Activated naive CD8-positive, alpha-beta T cell (primary cell): ENCODE measurements around the gene RBM3.

Experiments
- H3K27ac Mint-ChIP-seq: one replicate; pipeline ENCODE4 v1.8.0; 2021; ENCODE audit warnings: mixed read lengths
- H3K27me3 Mint-ChIP-seq: one replicate; pipeline ENCODE4 v1.8.0; 2021; ENCODE audit warnings: mixed read lengths
- H3K36me3 Mint-ChIP-seq: one replicate; pipeline ENCODE4 v1.8.0; 2021; ENCODE audit warnings: mixed read lengths
- H3K4me1 Mint-ChIP-seq: one replicate; pipeline ENCODE4 v1.8.0; 2021; ENCODE audit warnings: low read depth, mixed read lengths
- H3K4me3 Mint-ChIP-seq: one replicate; pipeline ENCODE4 v1.8.0; 2021; ENCODE audit warnings: mild to moderate bottlenecking, mixed read lengths
- H3K9me3 Mint-ChIP-seq: one replicate; pipeline ENCODE4 v1.8.0; 2021; ENCODE audit warnings: low read depth, mixed read lengths

Gene RBM3

DNA sequence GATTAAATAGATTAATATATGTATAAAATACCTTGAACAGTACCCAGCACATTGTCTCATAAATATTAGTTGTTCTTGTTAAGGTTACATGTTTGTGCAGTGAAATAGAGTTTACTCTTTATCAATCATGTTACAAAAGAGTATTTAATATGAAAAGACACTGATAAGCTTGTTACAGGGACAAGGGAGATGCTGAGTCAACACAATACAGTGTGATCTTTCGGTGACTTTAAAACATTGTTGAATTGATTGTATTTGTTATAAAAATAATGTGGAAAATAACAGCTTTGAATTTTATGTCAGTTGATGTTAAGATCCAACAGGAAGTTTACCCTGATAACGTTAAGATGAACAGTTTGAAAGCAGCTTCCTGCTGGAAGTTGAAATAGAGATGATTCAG is 21.6 kb downstream of the RBM3 start:
- Mint-ChIP-seq H3K36me3 (no peaks in the 10 kb centered on the region), H3K4me1 (peaks cover 8% of the 10 kb centered on the region), H3K27me3 (no peaks in the 10 kb centered on the region), H3K9me3 (no peaks in the 10 kb centered on the region), H3K4me3 (no peak overlapping the region), H3K27ac (no peak overlapping the region)

DNA sequence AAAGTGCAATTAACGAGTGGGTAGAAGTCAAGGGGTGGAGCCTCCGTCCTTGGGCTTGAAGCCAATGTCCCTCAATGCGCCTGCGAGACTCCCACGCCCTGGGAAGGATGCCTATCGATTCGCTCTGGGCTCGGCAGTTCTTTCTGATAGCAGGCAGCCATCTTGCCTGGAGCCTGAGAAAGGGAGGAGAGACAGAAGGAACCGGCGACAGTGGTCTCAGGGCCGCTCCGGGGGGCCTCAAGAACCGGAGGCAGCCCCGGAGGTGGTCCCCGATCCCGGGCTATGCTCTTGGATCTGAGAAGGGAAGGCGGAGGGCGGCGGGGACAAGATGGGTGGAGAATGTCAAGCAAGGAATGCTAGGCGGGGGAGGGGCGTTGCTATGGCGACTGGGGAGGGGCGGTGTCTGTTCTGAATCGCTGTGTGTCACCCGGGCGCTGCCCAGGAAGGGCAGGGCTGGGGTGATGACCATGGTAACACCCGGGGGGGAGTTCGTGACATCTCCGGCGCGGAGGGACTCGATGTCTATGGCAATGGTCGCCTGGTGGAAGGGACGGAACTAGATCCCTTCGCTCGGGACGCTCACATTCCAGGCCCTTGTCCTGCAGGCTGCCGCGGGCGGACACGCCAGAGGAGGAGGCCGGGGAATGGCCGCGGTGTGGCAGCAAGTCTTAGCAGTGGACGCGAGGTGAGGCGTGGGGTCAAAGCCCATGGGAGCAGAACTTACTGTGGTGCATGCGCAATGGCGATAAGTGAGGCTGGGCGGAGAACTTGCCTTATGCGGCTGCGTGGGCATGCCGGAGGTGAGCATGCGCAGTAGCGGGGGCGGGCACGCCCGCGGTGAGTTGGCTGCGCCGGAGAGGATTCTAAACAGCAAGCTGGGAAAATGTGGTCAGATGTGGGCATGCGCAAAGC is 23.3 kb downstream of the RBM3 start, which contains the start of gene WDR13:
Gene WDR13 (plus strand): TSS at position 140 of the 912 bp plus-strand sequence. CDS start 505 bp downstream, at position 645.
- Mint-ChIP-seq H3K9me3 (no peaks in the 10 kb centered on the region), H3K36me3 (no peaks in the 10 kb centered on the region), H3K4me1 (peaks cover 8% of the 10 kb centered on the region), H3K27me3 (no peaks in the 10 kb centered on the region), H3K4me3 (peak within 1 kb of the TSS; percentile 97), H3K27ac (peak within 1 kb of the TSS; percentile 98)

DNA sequence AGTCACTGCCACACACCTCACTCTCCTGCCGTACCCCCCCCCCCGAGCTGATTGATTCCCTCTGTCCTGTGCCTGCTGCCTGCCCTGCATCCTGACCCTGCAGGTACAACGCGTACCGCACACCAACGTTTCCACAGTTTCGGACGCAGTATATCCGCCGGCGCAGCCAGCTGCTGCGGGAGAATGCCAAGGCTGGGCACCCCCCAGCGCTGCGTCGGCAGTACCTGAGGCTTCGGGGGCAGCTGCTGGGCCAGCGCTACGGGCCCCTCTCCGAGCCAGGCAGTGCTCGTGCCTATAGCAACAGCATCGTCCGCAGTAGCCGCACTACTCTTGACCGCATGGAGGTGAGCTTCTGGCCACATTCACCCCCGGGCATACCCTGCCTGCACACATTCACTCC is 24.3 kb downstream of the RBM3 start:
- H3K9me3 Mint-ChIP-seq, result no peaks in the 10 kb centered on the region
- peaks cover 8% of the 10 kb centered on the region for H3K4me1 Mint-ChIP-seq
- no peak overlapping the region for H3K27ac Mint-ChIP-seq
- no peaks in the 10 kb centered on the region for H3K27me3 Mint-ChIP-seq
- H3K4me3 Mint-ChIP-seq, result peak overlapping the region; percentile 97
- no peaks in the 10 kb centered on the region for H3K36me3 Mint-ChIP-seq

- Mint-ChIP-seq H3K4me3 (no peak overlapping the region), H3K27me3 (no peaks in the 10 kb centered on the region), H3K36me3 (no peaks in the 10 kb centered on the region), H3K4me1 (peaks cover 8% of the 10 kb centered on the region), H3K27ac (no peak overlapping the region), H3K9me3 (no peaks in the 10 kb centered on the region)
Observed at GRCh38 chrX:48599341-48599740, 25.1 kb downstream of the RBM3 start.

DNA sequence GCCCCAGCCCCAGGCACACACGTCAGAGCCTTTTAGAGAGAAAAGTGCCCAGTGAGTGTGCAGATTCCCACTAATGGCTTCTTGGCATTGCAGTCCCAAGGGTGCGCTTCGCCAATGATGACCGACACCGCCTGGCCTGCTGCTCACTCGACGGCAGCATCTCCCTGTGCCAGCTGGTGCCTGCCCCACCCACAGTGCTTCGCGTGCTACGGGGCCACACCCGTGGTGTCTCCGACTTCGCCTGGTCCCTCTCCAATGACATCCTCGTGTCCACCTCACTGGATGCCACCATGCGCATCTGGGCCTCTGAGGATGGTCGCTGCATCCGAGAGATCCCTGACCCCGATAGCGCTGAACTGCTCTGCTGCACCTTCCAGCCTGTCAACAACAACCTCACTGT is 25.9 kb downstream of the RBM3 start:
- Mint-ChIP-seq H3K9me3 (no peaks in the 10 kb centered on the region), H3K36me3 (no peaks in the 10 kb centered on the region), H3K4me3 (no peak overlapping the region), H3K27me3 (no peaks in the 10 kb centered on the region), H3K4me1 (peaks cover 8% of the 10 kb centered on the region), H3K27ac (no peak overlapping the region)

DNA sequence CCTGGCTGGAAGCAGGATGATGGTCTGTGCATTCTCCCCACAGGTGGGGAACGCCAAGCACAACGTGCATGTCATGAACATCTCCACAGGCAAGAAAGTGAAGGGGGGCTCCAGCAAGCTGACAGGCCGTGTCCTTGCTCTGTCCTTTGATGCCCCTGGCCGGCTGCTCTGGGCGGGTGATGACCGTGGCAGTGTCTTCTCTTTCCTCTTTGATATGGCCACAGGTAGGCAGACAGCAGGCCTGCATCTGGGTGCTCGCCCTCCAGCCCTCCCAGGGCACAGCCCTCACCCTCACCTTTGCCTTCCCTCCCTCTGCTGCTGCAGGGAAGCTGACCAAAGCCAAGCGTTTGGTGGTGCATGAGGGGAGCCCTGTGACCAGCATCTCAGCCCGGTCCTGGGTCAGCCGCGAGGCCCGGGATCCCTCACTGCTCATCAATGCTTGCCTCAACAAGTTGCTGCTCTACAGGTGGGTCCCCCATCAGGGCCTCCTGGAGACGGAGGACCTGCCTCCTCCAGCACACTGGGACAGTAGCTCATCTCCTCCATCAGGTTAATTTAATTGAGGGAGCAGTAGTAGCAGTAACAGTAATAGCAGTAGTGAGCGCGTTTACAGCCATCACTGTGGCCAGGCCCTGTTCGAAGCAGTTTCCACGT is 27.6 kb downstream of the RBM3 start:
- no peak overlapping the region for H3K4me3 Mint-ChIP-seq
- no peaks in the 10 kb centered on the region for H3K27me3 Mint-ChIP-seq
- peaks cover 8% of the 10 kb centered on the region for H3K4me1 Mint-ChIP-seq
- no peaks in the 10 kb centered on the region for H3K36me3 Mint-ChIP-seq
- H3K9me3 Mint-ChIP-seq, result no peaks in the 10 kb centered on the region
- H3K27ac Mint-ChIP-seq, result no peak overlapping the region

GRCh38 chrX:48604701-48605100 is 30.4 kb downstream of the RBM3 start:
- no peaks in the 10 kb centered on the region for H3K4me1 Mint-ChIP-seq
- H3K27ac Mint-ChIP-seq, result no peak overlapping the region
- H3K27me3 Mint-ChIP-seq, result no peaks in the 10 kb centered on the region
- no peak overlapping the region for H3K4me3 Mint-ChIP-seq
- no peaks in the 10 kb centered on the region for H3K9me3 Mint-ChIP-seq
- no peaks in the 10 kb centered on the region for H3K36me3 Mint-ChIP-seq

DNA sequence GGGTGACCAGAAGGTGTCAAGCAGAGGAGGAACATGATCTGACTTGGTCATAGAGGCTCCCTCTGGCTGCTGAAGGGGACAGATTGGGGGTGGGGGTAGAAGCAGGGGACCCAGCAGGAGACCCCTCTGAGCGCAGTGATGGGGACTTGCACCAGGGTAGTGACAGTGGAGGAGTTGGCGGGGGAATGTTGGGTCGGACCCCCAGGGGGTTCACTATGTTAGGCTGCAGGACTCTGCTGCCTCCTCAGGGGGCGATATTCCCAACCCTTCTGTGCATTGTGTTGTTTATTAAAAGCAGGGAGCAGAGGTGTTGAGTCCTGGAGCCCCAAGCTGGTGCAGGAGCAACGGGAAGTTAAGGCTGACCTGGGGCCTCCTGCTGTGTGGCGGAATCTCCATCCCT is 31.8 kb downstream of the RBM3 start:
- Mint-ChIP-seq H3K27ac (no peak overlapping the region), H3K36me3 (no peaks in the 10 kb centered on the region), H3K27me3 (no peaks in the 10 kb centered on the region), H3K4me1 (no peaks in the 10 kb centered on the region), H3K4me3 (no peak overlapping the region), H3K9me3 (no peaks in the 10 kb centered on the region)

DNA sequence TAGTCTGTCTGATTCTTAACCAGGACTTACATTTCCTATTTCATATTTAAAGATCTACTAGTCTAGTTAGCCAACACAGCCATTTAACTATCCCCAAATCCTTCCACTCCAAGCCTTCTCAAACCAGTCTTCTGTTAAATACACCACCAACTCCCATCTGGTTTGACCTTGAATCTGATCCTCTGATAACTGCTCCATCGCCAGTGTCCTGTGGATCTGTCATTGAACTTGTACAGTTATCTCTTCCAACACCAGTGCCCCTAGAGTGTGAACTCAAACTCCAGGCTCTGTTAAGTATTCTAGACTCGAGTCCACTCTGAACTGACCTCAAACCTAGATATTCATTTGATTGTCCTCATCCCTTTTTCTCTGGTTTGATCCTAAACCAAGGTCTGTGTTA is 37.4 kb downstream of the RBM3 start:
- H3K9me3 Mint-ChIP-seq, result no peaks in the 10 kb centered on the region
- H3K4me3 Mint-ChIP-seq, result no peak overlapping the region
- H3K36me3 Mint-ChIP-seq, result no peaks in the 10 kb centered on the region
- H3K27me3 Mint-ChIP-seq, result no peaks in the 10 kb centered on the region
- H3K4me1 Mint-ChIP-seq, result no peaks in the 10 kb centered on the region
- H3K27ac Mint-ChIP-seq, result no peak overlapping the region

DNA sequence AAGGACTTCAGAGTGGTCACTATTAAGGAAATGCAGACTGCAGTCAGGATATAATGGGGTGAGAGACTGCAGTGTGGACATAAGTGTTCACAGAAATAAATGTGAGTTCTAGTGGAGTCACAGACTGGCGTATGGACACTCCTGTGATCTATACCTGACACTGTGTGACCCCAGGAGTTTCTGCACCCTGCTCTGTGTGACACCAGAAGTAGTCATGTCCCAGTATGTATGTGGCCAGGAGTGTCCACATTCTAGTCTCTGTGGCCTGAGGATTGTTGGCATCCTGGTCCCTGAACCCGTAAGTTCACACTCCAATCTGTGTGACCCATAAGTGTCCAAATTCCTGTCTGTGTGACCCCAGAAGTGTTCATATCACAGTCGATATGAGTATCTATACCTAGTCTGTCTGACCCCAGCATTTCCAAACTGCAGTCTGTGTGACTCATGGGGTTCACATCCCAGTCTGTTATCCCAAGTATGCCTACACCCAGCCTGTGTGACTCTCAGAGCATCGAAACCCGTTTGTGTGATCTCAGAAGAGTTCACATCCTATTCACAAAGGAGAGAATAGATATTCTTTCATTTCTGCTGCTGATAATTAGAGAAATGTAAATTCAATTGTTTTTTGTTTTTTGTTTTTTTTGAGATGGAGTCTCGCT is 39.3 kb downstream of the RBM3 start:
- H3K36me3 Mint-ChIP-seq, result no peaks in the 10 kb centered on the region
- no peaks in the 10 kb centered on the region for H3K9me3 Mint-ChIP-seq
- no peaks in the 10 kb centered on the region for H3K27me3 Mint-ChIP-seq
- H3K4me3 Mint-ChIP-seq, result no peak overlapping the region
- no peak overlapping the region for H3K27ac Mint-ChIP-seq
- no peaks in the 10 kb centered on the region for H3K4me1 Mint-ChIP-seq

- no peaks in the 10 kb centered on the region for H3K27me3 Mint-ChIP-seq
- no peaks in the 10 kb centered on the region for H3K9me3 Mint-ChIP-seq
- no peaks in the 10 kb centered on the region for H3K36me3 Mint-ChIP-seq
- H3K4me3 Mint-ChIP-seq, result no peak overlapping the region
- H3K4me1 Mint-ChIP-seq, result no peaks in the 10 kb centered on the region
- no peak overlapping the region for H3K27ac Mint-ChIP-seq
Observed at GRCh38 chrX:48616576-48616975, 42.3 kb downstream of the RBM3 start.

GRCh38 chrX:48617542-48618340 is 43.5 kb downstream of the RBM3 start:
- Mint-ChIP-seq H3K36me3 (no peaks in the 10 kb centered on the region), H3K9me3 (no peaks in the 10 kb centered on the region), H3K27me3 (no peaks in the 10 kb centered on the region), H3K27ac (no peak overlapping the region), H3K4me3 (no peak overlapping the region), H3K4me1 (no peaks in the 10 kb centered on the region)

- no peak overlapping the region for H3K4me3 Mint-ChIP-seq
- H3K27ac Mint-ChIP-seq, result no peak overlapping the region
- no peaks in the 10 kb centered on the region for H3K27me3 Mint-ChIP-seq
- no peaks in the 10 kb centered on the region for H3K9me3 Mint-ChIP-seq
- H3K36me3 Mint-ChIP-seq, result no peaks in the 10 kb centered on the region
- H3K4me1 Mint-ChIP-seq, result peaks cover 2% of the 10 kb centered on the region
Observed at GRCh38 chrX:48626401-48627298, 52.4 kb downstream of the RBM3 start.
